SH-SY5Y (cell line): Measurements from ENCODE around the gene IRAK1.

Experiments
- GATA2 ChIP-seq: IDR thresholded peaks from 2 replicates; pipeline ENCODE4 v1.6.1; 2011; ENCODE audit warnings: mild to moderate bottlenecking, low read depth, low read length
- GATA3 ChIP-seq: IDR thresholded peaks from 2 replicates; pipeline ENCODE4 v1.6.1; 2011; ENCODE audit warnings: low read depth, mild to moderate bottlenecking, low read length, moderate library complexity

The IRAK1 gene

DNA sequence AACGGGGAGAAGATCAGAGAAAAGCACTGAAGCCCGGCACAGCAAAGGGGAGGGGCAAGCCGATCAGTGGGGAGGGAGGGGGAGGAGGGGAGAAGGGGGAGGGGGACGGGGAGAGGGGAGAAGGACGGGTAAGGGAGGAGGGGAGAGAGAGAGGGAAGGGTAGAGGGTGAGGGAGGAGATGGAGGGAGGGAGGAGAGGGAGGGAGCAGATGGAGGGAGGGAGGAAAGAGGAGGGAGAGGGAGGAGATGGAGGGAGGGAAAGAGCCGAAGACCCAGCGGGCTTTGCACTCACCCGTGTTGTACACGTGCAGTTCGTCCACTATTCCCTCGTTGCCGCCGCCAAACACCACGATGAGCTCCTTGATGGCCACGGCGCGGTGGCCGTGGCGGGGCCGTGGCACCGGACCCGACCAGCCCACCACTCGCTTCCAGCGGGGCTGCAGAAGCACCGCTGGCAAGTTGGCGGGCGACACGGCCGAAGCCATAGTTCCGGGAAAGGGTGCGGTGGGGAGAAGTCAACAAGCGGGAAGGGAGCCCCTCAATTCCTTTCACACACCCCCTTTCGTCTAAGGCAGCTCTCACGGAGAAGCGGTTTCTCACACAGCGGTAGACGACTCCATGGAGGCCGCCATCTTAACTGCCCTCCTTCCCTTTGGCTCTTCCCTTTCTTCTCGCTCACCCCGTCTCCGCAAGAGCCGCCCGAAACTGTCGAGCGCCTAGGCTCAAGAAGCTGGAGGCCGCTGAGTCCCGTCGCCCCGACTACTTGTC, 49.2 kb downstream of the IRAK1 start:
- TF ChIP-seq GATA2 (no peak), GATA3 (no peak)

DNA sequence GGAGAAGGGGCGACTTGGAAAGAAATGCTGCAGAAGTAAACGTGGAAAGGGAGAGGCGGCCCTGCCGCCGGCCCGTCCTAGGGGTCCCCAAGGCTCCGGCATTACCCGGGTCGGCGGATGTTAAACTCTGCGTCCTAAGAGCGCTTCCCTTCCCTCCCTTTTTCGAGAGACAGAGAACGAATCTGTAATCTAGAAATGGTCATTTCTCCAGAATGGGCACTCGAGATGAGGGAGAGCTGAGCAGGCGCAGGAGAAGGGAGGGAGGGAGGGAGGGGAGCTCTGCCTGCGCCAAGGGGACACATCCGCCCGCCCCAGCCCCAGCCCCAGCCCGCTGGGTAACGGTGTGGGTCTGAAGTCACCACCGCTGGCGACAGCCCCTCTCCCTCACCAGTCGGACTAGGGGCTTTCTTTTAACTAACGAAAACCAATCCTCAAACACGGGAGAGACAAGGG, 49.8 kb downstream of the IRAK1 start:
- TF ChIP-seq GATA3 (no peak), GATA2 (no peak)

DNA sequence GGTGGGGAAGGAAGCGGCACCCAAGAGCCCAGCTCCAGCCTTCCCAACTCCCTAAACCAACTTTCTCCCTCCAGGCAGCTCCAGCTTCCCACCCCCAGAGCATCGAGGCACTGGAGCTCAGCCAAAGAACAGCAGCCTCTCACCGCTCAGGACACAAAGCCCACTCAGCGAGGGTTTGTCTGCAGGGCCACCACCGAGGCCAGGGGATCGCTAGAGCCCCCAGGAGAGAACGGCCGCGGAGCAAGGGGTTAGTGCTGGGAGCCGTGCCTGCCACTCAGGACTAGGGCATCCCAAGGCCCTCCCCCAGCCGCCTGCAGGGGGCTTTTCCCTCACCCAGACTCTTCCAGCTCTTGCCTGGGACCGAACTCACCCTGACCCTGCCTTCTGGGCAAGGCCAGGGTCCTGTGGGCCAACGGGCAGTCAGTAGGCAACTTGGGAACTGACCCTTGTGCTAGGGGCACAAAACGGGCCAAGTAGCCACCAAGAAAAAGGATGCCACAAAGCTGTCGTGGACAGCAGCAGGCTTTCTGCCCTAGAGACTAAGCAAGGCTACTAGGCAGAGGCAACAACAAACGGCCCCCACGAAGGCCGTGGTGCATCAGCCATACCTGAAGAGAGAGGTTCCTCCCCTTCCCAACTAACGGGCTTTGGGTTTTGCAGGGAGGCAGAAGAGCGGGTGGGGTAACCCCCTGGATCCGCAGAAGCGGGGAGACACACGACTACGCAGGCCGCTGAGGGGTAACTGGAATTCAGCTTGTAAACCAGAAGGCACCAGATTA, 50.4 kb downstream of the IRAK1 start:
- TF ChIP-seq GATA2 (no peak), GATA3 (no peak)

DNA sequence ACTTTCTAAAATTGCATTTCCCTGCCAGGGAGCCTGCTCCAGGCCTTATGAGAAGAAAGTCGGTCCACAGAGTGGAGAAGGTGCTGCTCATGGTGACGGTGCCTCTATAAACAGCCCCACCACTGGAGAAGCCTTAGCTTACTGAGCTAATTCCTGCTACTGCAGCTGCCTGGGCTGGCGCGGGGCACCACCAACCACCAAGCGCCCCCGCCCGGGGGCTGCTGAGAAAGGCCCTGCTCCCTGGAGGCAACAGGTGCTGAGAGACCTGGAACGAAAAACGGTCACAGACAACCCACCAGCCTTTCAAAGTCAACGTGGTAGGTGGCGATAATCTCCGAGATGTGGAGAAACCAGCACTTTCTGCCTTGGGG, 51.0 kb downstream of the IRAK1 start:
- TF ChIP-seq GATA3 (no peak), GATA2 (no peak)

DNA sequence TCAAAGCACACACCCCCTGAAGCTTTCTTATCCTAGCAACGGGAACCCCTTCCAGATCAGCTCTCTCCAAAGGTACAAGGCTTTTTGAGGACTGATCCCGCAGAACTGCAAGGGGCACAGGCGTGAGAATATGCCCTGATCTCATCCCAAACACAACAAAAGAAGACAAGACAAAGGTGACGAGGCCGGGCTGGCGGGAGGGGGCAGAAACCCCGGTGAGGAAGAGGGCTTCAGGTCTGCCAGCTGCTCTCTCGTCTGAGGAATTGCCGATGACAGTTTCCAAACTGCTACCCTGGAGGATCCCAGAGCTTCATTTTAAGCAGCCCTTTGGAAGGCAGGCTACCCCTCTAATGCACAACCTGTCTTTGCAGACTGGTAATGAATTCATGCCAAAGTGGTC, 51.4 kb downstream of the IRAK1 start:
- TF ChIP-seq GATA2 (no peak), GATA3 (no peak)

DNA sequence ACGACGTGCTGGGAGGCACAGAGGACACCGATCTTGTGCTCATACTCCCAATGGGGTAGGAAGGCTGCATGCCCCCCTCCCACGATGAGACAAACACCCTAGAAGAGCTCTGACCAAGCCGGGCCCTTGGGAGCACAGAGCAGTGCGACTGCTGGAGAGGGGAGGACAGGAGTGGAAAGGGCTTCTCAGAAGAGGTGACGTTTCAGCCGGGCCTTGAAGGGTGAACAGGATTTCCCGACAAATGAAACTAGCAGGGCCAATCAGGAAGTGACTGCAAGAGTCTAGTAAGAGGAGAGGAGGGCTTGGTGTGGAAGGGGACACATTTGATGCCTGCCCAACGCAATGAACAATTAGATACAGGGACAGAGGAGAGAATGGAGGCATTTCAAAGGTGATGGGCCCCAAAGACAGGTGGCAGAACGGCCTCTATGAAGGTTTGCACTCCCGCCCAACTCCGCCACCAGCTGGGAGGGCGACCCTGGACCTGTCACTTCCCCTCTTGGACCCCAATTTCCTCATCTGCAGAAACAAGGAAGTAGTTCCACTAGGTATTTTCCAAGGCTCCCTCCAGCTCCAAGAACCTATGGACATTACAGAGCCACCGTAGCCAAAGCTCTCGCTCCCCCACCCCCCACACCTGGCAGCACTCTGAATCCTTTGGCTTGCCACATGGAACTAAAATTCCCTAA, 52.0 kb downstream of the IRAK1 start:
- TF ChIP-seq GATA3 (no peak), GATA2 (no peak)

DNA sequence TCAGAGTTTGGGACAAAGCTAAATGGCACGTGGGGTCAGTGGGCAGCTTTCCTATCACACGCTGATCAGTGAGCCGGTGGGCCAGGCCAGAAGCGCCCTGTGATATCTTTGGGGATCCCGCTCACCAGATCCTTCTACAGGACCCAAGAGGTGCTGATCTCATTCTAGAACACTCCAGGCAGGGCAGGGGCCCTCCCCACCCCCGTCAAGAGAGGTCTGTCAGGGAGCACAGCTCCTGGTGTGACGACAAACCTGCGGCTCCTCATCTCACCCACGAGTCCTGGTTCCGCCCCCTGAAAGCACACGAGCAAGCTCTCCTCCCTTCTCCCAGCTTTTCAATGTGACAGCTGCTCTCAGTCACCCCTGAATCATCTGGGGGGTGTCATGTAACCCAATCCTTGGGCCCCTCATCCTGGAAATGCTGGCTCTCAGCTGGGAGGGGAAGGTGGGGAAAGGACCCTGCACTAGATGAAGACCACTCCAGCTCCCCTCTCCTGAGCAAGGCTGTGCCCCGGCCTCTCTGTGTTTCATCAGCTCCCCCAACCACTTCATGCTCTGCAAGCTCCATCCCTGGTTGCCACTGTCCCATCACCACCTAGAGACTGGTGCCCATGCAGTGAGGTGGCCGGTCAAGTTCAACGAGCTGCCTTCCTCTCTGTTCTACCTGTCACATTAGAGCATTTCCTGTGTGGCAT, 52.7 kb downstream of the IRAK1 start:
- TF ChIP-seq GATA3, result no peak
- no peak for TF ChIP-seq GATA2

DNA sequence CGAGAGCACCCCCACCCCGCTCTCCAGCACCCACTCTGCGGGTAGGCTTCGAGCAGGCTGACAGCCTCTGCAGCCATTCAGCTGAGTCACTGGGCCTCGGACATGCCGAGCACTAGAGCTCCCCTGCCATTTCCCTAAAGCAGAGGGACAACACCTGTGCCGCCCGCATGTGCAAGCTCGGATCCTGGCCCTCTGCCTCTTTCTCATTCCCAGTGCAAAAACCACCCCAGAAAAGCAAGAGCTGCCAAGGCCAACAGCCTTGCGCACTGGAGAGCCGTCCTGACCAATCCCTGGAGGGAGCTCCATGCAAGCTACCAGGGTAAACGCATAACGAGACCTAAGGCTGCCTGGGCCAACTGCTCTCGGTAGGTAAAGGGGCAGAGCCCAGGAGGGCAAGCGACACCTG, 53.4 kb downstream of the IRAK1 start:
- TF ChIP-seq GATA2, result no peak
- TF ChIP-seq GATA3, result no peak

DNA sequence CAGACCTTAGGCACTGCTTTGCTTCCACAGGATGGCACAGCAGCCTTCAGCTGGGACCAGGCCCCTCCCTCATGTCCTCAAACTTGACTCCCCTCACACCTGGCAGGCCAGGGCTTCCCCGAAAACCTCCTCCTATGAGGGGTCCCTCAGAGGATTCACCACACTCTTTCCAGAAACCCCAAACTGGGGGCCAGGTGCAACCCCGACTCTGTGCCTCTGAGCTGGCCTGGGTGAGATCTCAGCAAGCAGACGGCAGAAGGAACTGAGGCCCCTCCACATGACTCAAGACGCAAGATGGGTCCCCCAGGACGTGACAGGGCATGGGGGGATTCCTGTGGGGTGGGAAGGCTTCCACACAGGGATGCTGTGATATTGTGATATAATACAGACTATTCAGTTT, 54.3 kb downstream of the IRAK1 start:
- TF ChIP-seq GATA2, result no peak
- no peak for TF ChIP-seq GATA3

DNA sequence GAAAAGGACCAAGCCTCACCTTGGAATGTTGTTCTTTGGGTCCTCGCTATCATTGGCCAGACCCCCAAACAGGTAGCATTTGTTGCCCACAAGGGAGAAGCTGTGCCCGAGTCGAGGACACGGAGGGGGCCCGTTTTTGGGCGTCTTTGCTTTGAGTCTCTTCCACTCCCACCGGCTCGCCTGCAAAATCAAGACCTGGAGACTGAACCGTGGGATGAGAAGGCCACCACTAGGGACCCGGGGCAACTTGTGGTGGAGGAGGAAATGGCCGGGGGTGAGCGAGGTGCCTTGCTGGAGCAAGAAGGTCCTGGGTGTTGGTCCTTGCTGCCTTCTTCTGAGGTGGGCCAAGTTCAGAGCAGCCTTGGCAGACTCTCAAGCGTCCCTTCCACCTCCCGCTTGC, 55.6 kb downstream of the IRAK1 start:
- TF ChIP-seq GATA3 (no peak), GATA2 (no peak)

DNA sequence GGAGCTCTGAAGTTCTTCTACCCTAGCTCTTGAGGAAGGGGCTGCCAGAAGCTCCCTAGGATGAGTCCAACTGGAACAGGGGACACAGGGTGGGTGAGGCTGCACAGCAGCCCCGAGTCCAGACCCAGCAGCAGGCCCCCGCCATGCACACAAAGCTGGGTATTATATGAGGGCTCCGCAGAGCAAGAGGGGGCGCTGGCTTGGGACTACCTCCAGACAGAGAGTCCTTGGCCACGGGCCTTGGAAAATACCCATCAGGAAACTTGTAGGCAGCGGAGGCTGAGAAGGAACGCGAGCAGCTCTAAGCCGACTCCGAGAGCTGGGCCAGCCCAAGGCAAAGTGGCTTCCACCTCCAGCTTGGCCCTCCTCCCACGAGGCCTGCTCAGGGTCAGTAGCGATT, 56.2 kb downstream of the IRAK1 start:
- TF ChIP-seq GATA2, result no peak

DNA sequence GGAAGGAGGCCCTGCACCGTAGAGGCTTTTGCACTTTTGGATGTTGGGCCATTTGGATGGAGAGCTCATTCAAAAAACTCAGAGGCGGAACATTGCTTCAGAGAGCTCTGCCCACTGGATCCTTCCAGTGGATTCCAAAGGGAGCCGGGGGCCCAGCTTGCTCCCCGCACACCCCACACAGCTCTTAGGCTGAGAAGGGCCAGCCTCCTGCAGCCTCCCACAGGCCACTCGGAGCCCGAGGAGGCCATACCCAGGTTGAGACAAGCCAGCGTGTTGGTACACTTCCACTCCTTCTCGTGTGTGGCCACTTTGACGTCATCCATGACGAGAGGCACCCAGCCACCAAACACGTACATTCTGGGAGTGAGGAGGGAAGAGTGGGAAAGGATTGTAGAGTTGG, 58.4 kb downstream of the IRAK1 start:
- TF ChIP-seq GATA2 (no peak), GATA3 (no peak)

DNA sequence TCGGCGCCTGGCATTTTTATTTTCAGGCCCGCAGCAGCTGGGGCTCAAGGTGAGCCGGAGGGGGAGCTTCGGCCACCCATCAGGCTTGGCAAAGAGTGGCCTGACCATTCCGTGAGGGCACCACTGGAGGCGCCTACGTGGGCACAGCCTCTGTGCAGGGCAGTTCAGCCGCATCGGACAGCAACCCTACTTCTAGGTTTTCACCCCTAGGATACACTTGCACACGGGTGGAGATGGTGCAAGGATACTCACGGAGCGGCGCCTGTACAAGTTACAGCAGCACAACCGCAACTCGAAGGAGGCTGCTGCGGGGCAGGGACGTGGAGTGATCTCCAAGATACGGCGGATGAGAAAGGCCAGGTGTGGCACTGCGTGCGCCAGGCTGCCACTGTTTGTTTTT, 58.9 kb downstream of the IRAK1 start:
- TF ChIP-seq GATA3 (no peak), GATA2 (no peak)
